ENCODE data around the gene BANP.
"Not testable (repeated sequence)": the region's sequence is repeated elsewhere in the genome, so short reads cannot be mapped to it uniquely, and the experiment has no call there.

BANP gene

DNA sequence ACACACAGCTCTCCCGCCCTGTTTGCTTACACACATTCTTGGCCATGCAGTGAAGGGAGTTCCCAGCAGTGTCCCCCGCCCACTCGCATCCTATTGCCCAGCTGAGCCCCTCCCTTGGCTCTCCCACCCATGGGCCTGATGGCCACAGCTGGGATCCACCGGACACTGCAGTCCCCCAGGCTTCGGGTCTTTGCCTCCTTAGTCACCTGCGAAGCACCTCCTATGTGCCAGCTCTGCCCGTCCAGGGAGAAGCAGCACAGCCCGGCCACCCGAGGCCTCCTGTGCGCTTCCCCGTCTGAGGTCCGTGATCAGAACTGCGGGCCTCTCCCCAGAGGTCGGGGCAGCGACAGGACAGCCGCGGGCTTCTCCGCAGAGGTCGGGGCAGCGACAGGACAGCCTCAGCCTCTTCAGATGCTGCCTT lies 136.9 kb downstream of the BANP start:
- no peak for TF ChIP-seq CTCF (IDR thresholded peaks at IDR 0.05; ENCODE audit: low read depth, low read length, missing control alignments)
- H3K4me3 ChIP-seq (replicated peaks; ENCODE audit: low read depth, low read length): no peak overlapping the region
- DNase-seq (ENCODE audit: extremely low read depth, low read depth): no peak

DNA sequence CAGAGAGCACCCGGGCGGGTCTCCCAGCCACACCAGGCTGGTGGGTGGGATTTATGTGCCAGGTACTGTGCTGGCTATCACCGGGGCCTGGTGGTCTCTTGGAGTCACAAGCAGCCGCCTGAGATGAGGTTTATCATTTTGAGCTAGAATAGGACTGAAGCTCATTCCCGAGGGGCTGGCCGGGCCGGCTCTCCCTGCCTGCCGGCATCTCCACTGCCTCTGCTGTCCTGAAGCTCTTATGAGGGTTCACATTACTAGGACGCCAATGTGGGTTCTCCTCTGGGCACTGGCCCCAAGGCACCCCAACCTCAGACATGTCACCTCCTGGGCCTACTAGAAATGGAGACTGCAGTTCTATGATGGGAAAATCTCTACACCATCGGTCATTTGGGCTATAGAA lies 137.4 kb downstream of the BANP start:
- not testable (repeated sequence) for DNase-seq (ENCODE audit: extremely low read depth, low read depth); H3K4me3 ChIP-seq (replicated peaks; ENCODE audit: low read depth, low read length)

DNA sequence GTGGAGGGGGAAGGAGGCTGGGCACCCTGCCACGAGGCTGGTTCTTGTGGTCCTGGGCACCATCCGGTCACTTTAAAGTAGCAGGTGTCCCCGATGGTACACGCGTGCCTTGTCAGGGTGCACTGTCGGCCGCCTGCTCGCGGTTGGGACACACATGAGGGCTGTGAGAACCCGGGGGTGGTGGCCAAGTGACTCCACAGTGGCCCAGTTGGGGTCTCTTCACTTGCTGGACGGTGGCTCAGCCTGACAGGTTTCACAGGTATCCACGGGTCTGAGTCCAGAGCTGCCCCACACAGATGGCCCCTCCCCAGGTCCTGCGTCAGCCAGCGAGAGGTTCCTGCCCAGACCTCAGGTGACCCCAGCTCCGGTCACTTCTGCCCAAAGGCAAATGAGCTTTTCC lies 137.8 kb downstream of the BANP start:
- H3K4me3 ChIP-seq (replicated peaks; ENCODE audit: low read depth, low read length); DNase-seq (ENCODE audit: extremely low read depth, low read depth): not testable (repeated sequence)

DNA sequence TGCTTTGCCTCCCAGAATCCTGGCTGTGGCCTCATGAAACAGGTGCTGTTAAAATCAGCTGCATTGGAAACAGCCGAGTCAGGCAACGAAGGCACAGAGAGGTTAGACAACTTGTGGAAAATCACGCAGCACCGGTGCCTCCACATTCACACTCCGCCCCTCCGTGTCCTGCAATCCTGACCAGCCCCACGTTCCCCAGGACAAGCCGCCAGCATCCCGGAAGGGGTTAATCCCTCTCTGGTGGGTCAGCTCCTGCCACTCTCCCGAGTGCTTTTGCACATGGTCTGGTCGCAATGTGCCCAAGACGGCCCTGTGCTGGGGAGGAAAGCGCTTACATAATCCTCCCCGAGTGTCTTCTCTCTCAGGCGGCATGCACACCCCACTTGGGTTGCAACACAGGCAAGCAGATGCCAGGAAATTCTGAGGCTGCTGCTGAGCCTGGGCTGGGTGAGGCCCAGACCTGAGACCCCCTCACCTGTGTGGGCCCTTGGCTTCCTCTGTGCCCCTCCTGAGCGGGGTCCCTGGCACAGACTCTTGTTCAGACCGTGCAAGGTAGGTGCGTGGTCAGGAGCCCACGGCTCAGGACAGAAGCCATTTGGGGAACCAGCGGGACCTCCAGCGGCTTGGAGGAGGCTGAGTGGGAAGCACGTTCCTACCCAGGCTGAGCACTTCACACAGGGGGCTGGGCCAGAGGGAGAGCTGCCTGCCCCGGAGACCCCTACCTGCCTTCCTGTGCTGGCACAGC lies 138.6 kb downstream of the BANP start:
- not testable (repeated sequence) for H3K4me3 ChIP-seq (replicated peaks; ENCODE audit: low read depth, low read length); DNase-seq (ENCODE audit: extremely low read depth, low read depth)

DNA sequence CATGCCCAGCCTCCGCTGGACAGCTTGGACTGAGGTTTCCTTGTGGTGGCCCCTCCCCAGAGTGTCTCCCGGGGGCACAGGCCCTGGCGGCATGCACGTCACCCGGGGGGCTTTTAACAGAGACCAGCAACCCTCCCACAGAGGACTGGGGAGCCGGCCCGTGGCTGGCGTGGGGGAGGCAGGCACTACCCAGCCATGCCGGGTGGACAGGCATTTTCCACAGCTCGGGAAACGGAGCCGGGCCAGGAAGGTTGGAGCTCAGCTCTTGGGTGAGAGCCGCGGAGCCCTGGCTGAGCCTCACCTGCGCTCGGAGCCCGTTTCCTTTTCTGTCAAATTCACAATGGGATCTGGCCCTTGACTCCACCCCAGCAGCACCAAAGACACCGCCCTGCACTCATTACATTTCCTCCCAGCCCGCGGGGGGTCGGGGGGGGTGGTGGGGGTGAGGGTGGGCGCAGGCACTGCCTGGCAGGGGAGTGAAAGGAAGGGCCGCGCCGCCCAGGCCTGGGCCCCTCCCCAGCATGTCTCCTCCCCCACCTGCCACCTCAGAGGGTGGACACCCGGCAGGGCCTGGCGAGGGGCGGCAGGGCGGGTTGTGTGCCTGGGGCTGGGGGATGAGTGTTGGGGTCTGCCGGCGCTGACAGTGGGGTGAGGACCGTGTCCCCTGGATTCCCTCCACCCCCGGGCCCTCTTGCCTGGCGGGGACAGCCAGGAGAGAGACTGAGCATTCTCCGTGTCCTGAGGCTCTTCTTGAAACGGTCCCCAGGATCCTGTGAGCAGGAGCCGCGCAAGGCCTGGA lies 139.3 kb downstream of the BANP start:
- not testable (repeated sequence) for DNase-seq (ENCODE audit: extremely low read depth, low read depth); H3K4me3 ChIP-seq (replicated peaks; ENCODE audit: low read depth, low read length)

DNA sequence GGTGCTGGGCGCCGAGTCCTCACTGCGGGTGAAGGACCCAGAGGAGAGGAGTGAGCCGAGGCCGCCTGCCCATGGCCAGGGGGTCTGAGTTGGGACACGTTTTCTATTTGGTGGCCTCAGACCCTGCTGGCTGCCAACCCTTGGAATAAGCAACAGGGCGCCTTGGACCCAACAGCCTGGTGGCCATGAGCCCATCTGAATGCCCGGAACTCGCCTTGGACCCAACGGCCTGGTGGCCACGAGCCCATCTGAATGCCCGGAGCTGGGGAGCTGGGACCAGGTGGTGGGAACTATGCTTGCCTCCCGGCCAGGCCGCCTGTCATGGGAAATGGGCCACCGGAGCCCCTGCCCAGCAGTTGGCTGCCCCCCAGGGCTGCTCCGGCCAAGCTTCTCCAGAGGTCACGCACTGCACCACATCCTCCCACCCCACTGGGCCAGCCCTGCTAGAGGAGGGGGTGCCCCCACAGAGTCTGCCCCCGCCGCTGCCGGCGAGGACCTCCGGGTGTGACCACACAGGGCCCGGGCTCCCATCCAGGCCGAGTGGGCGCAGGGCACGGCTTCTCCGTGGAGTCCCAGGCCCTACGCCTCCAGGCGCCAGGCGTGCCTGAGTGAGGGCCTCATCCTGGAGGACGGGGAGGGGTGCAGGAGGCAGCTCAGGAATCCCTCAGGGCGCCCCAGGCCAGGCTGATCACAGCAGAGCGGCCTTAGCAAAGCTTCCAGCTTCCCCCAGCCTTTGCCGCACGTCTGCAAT lies 140.2 kb downstream of the BANP start:
- H3K4me3 ChIP-seq (replicated peaks; ENCODE audit: low read depth, low read length); DNase-seq (ENCODE audit: extremely low read depth, low read depth): not testable (repeated sequence)

DNA sequence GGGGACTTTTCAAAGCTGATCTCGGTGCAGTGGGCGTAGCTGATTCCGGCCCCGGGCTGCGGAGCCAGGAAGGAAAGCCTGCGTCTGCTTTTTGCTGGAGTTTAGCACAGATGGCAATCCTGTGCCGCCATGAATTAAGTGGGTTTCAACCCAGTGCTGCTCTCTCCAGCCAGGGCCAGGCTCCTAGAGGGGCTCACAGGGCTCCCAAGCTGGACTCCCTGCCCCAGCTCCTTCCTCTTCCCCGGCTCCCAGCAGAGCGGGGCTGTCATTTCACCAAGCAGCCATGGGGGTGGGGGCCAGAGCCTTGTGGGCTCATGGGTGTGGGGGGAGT lies 140.7 kb downstream of the BANP start:
- not testable (repeated sequence) for H3K4me3 ChIP-seq (replicated peaks; ENCODE audit: low read depth, low read length); DNase-seq (ENCODE audit: extremely low read depth, low read depth)

DNA sequence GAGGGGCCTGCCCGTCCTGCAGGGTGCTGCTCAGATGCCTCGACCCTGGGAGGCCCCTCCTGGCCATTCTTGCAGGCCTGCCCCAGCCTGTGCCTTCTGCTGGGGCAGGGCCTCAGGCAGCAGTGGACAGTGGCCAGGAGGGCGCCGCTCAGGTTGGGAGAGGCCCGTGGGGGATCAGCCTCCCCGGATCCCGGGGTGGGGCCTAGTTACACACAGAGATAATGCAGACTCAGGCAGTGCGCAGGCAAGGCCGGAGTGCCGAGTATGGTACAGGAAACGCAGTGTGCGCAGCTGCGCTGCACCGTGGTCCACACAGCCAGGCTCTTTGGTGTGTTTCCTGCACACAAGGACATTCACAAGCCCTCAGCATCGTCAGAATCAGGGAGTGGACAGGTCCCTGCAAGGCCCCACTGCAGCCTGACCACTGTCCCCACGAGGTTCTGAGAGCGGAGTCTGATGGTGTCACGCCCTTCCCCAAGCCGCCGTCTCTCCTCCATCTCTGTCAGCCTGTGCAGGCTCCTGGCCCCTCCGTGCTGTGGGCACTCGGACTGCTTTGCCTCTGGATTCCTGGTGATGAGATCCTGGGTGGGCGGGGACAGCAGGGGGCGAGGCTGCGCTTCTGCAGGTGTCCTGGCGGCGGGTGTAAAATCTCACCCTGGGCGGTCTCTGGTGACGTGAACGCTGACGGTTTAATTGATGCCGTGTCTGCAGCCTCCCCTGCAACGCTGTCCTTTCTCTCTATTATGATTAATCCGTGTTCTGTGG lies 141.7 kb downstream of the BANP start:
- not testable (repeated sequence) for H3K4me3 ChIP-seq (replicated peaks; ENCODE audit: low read depth, low read length); DNase-seq (ENCODE audit: extremely low read depth, low read depth)

GRCh38 chr16:88093556-88094252 lies 142.5 kb downstream of the BANP start:
- DNase-seq (ENCODE audit: extremely low read depth, low read depth); H3K4me3 ChIP-seq (replicated peaks; ENCODE audit: low read depth, low read length): not testable (repeated sequence)

DNA sequence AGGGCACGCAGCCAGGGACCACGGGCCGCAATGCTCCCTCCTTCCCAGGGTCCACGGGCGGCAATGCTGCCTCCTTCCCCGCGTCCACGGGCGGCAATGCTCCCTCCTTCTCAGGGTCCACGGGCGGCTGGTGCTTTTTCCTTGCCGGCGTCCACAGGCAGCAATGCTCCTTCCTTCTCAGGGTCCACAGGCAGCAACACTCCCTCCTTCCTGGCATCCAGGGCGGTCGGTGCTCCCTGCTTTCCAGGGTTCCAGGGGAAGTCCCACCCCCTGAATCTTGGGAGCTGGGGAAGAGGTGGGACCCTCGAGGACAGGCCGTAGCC lies 143.0 kb downstream of the BANP start:
- DNase-seq (ENCODE audit: extremely low read depth, low read depth); H3K4me3 ChIP-seq (replicated peaks; ENCODE audit: low read depth, low read length): not testable (repeated sequence)

GRCh38 chr16:88094900-88095299 lies 143.7 kb downstream of the BANP start:
- H3K4me3 ChIP-seq (replicated peaks; ENCODE audit: low read depth, low read length); DNase-seq (ENCODE audit: extremely low read depth, low read depth): not testable (repeated sequence)

DNA sequence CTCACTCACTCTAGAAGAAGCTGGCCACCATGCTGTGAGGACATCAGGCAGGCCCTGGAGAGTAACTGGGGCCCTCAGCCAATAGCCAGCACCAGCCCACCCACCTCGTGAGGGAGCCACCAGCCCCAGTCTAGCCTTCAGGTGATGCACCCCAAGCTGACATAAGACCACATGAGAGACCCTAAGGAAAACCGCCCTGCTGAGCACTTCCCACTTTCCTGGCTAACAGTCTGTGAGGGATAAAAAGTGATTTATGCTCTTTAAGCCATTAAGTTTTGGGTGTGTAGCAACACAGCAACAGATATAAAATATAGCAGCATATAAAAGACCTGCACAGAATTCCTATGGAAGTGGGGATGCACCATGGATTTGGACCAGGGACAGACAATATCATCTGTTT lies 145.4 kb downstream of the BANP start:
- H3K4me3 ChIP-seq (replicated peaks; ENCODE audit: low read depth, low read length); DNase-seq (ENCODE audit: extremely low read depth, low read depth): not testable (repeated sequence)

All from HFF-Myc (cell line).